Chondrocyte (in vitro differentiated cells): Measurements from ENCODE around the gene RNF41. TPM values are rescaled to one million over a fixed set of nuclear protein-coding genes. Genes with fewer than 3 reads are reported as not detected.
A peak's percentile ranks its signal among the peaks of the same experiment; 100 is the strongest.
"Not testable (repeated sequence)": the region's sequence is repeated elsewhere in the genome, so short reads cannot be mapped to it uniquely, and the experiment has no call there.

Source experiments
- DNase-seq: peaks from one replicate; pipeline ENCODE4 v3.0.0; 2021; ENCODE audit warnings: mixed read lengths, low spot score
- H3K27ac Mint-ChIP-seq: one replicate; pipeline ENCODE4 v1.8.0; 2021; ENCODE audit warnings: mild to moderate bottlenecking, moderate library complexity, mixed read lengths; ENCODE audit not compliant: unreplicated experiment
- H3K27me3 Mint-ChIP-seq: 2 replicates; pipeline ENCODE4 v1.8.0; 2021; ENCODE audit warnings: low read depth, mixed read lengths
- H3K36me3 Mint-ChIP-seq: 2 replicates; pipeline ENCODE4 v1.8.0; 2021; ENCODE audit warnings: low read depth, mixed read lengths
- H3K4me1 Mint-ChIP-seq: 2 replicates; pipeline ENCODE4 v1.8.0; 2021; ENCODE audit warnings: low read depth, mild to moderate bottlenecking, mixed read lengths
- H3K4me3 Mint-ChIP-seq: one replicate; pipeline ENCODE4 v1.8.0; 2021; ENCODE audit warnings: mild to moderate bottlenecking, moderate library complexity, mixed read lengths; ENCODE audit not compliant: unreplicated experiment
- H3K9me3 Mint-ChIP-seq: 2 replicates; pipeline ENCODE4 v1.8.0; 2021; ENCODE audit warnings: low read depth, mixed read lengths
- long read RNA-seq: library from polyadenylated mRNA; stranded (forward); transcript quantifications from one replicate; pipeline ENCODE4 v2.0.0, GENCODE V29; 2021
- total RNA-seq: library from RNA; stranded (reverse); gene quantifications from 3 replicates; pipeline ENCODE4 v1.2.1, GENCODE V29; 2021
- TF ChIP-seq, protein P1 (sequence below): fragments of 200-600 bp; sonication (generic); IDR thresholded peaks from 2 replicates; pipeline ENCODE4 v1.5.0; 2021; ENCODE audit warnings: antibody characterized with exemption, mild to moderate bottlenecking, moderate library complexity

Gene RNF41
- total RNA-seq, result 59.2 to 103 TPM (median 99.7 TPM) in 3 replicates
- long read RNA-seq, full-length matches to known transcripts, result 50 of 70 reads
- long read RNA-seq, partial matches to known transcripts, result 7 of 70 reads
- long read RNA-seq, other reads (novel, unspliced or antisense), result 13 of 70 reads

- peaks cover 2% of the 10 kb centered on the region for H3K36me3 Mint-ChIP-seq
- peak within 1 kb of the TSS; percentile 99 for H3K4me3 Mint-ChIP-seq
- TF ChIP-seq, protein P1, sequence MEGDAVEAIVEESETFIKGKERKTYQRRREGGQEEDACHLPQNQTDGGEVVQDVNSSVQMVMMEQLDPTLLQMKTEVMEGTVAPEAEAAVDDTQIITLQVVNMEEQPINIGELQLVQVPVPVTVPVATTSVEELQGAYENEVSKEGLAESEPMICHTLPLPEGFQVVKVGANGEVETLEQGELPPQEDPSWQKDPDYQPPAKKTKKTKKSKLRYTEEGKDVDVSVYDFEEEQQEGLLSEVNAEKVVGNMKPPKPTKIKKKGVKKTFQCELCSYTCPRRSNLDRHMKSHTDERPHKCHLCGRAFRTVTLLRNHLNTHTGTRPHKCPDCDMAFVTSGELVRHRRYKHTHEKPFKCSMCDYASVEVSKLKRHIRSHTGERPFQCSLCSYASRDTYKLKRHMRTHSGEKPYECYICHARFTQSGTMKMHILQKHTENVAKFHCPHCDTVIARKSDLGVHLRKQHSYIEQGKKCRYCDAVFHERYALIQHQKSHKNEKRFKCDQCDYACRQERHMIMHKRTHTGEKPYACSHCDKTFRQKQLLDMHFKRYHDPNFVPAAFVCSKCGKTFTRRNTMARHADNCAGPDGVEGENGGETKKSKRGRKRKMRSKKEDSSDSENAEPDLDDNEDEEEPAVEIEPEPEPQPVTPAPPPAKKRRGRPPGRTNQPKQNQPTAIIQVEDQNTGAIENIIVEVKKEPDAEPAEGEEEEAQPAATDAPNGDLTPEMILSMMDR, result peak; percentile 39
- H3K9me3 Mint-ChIP-seq, result no peaks in the 10 kb centered on the region
- H3K27ac Mint-ChIP-seq, result peak within 1 kb of the TSS; percentile 100
- peak; percentile 99 for DNase-seq
- H3K4me1 Mint-ChIP-seq, result peaks cover 40% of the 10 kb centered on the region
- no peaks in the 10 kb centered on the region for H3K27me3 Mint-ChIP-seq
These were observed at the start of gene RNF41 for GRCh38 chr12:56221757-56222530. RNF41 (minus strand) TSS chr12:56221922; CDS start chr12:56214047, 7,875 bp downstream.

DNA sequence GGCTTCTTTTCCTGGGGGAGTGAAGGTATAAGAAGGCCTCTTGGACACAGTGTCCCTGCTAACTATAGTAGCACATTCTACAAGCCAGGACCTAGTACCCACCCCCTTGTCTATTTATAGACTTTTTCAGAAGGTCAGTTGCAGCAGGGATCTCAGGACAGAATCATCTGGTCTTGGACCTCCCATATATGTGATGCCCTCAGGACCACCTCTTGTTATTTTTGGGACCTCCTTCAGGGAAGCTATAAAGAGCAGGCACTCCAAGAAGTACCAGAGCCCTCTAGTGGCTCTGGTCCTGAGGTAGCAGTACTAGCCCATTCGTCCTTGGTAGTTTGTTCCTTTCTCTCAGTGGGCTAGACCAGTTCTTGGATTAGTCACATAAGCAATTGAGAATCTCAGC lies 49.3 kb upstream of the RNF41 start:
- Mint-ChIP-seq H3K36me3 (peaks cover 21% of the 10 kb centered on the region), H3K27ac (peak overlapping the region; percentile 52), H3K27me3 (no peaks in the 10 kb centered on the region), H3K4me3 (no peak overlapping the region), H3K4me1 (peaks cover 20% of the 10 kb centered on the region), H3K9me3 (no peaks in the 10 kb centered on the region)
- no peak for DNase-seq
- TF ChIP-seq, protein P1, result peak; percentile 73

- H3K27ac Mint-ChIP-seq, result peak overlapping the region; percentile 70
- no peaks in the 10 kb centered on the region for H3K9me3 Mint-ChIP-seq
- H3K27me3 Mint-ChIP-seq, result no peaks in the 10 kb centered on the region
- peaks cover 5% of the 10 kb centered on the region for H3K36me3 Mint-ChIP-seq
- peaks cover 23% of the 10 kb centered on the region for H3K4me1 Mint-ChIP-seq
- DNase-seq, result no peak
- peak overlapping the region; percentile 87 for H3K4me3 Mint-ChIP-seq
- TF ChIP-seq, protein P1, result no peak
These were observed 45.8 kb upstream of the RNF41 start for GRCh38 chr12:56267443-56268071.

DNA sequence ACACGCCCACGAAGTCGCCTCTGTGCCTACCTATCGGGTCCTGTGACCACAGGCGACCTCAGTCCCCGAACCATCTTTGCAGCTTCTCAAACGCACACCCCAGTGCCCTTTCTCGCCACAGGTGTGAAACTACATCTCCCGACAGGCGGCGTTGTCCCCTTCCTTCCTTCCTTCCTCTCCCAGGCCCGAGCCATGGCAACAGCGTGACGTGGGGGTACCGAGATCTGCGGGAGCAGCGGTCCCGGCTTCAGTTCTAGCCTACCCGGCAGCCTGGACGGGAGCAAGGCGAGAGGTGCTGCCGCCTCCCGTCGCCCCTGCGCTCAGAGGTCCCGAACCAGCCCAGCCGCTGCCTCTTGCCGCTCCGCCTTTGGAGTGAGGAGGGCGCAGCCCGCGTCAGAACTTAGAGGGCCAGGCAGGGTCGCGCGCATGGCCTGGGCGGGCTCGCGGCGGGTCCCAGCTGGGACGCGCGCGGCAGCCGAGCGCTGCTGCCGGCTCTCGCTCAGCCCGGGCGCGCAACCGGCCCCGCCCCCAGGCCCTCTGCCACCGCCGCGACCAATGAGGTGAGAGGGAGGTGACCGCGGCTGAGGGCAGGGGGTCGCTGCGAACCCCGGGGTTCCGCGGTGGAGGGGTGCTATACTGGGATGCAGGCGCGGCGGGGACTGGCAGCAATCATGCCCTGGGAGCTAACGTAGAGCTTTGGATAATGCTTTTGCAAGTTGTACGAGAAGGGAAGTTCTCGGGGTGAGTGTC lies 45.1 kb upstream of the RNF41 start, which contains the start of gene COQ10A:
Gene COQ10A, plus strand, starts transcription at position 250 of the 750 bp plus-strand sequence. Its CDS starts 177 bp downstream, at position 427.
- Mint-ChIP-seq H3K9me3 (no peaks in the 10 kb centered on the region), H3K36me3 (peaks cover 5% of the 10 kb centered on the region), H3K4me1 (peaks cover 26% of the 10 kb centered on the region), H3K4me3 (peak within 1 kb of the TSS; percentile 87), H3K27me3 (no peaks in the 10 kb centered on the region), H3K27ac (peak within 1 kb of the TSS; percentile 91)
- peak; percentile 93 for DNase-seq
- TF ChIP-seq, protein P1, result peak; percentile 86

DNA sequence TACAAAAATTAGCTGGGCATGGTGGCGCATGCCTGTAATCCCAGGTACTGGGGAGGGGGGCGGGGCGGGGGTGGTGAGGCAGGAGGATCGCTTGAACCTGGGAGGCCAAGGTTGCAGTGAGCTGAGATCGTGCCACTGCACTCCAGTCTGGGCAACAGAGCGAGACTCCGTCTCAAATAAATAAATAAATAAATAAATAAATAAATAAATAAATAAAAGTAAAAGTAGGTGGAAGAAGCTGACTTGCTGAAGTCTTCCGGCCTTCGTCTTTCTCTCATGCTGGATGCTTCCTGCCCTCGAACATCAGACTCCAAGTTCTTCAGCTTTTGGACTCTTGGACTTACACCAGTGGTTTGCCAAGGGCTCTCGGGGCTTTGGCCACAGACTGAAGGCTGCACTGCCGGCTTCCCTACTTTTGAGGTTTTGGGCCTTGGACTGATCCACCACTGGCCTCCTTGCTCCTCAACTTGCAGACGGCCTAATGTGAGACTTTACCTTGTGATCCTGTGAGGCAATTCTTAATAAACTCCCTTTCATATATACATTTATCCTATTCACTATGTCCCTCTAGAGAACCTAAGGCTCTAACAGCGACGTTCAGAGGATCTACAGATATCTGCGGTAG lies 44.5 kb upstream of the RNF41 start:
- H3K9me3 Mint-ChIP-seq, H3K36me3 Mint-ChIP-seq, H3K27me3 Mint-ChIP-seq: not testable (repeated sequence)
- DNase-seq, result peak; percentile 0
- H3K4me3 Mint-ChIP-seq, result peak overlapping the region; percentile 87
- peak overlapping the region; percentile 91 for H3K27ac Mint-ChIP-seq
- H3K4me1 Mint-ChIP-seq, result peaks cover 32% of the 10 kb centered on the region

- not testable (repeated sequence) for H3K4me3 Mint-ChIP-seq, H3K9me3 Mint-ChIP-seq, H3K27me3 Mint-ChIP-seq, H3K36me3 Mint-ChIP-seq, H3K27ac Mint-ChIP-seq
- peaks cover 33% of the 10 kb centered on the region for H3K4me1 Mint-ChIP-seq
- DNase-seq, result peak; percentile 10
These were observed 41.2 kb upstream of the RNF41 start for GRCh38 chr12:56262955-56263354.
